Non-pigmented ciliary epithelial cell (primary cell): ENCODE results near the gene TJP1.
"Not testable (repeated sequence)": the region's sequence is repeated elsewhere in the genome, so short reads cannot be mapped to it uniquely, and the experiment has no call there.

Experiments
- DNase-seq: peaks from one replicate; pipeline ENCODE4 v3.0.0-alpha.2; 2010; ENCODE audit warnings: low read depth

TJP1 gene

GRCh38 chr15:29838352-29839010, 16.2 kb upstream of the TJP1 start:
- no peak for DNase-seq

GRCh38 chr15:29835301-29835700, 13.0 kb upstream of the TJP1 start:
- no peak for DNase-seq

GRCh38 chr15:29832709-29833108, 10.4 kb upstream of the TJP1 start:
- DNase-seq, result no peak

- no peak for DNase-seq
Measured at GRCh38 chr15:29826908-29827820, 4.9 kb upstream of the TJP1 start.

GRCh38 chr15:29825227-29825626, 3.0 kb upstream of the TJP1 start:
- no peak for DNase-seq

GRCh38 chr15:29822684-29823459, 604 bp upstream of the TJP1 start:
- no peak for DNase-seq

- no peak for DNase-seq
Measured at GRCh38 chr15:29821416-29822099, 710 bp downstream of the TJP1 start.

GRCh38 chr15:29820394-29821154, 1.7 kb downstream of the TJP1 start:
- DNase-seq, result no peak

- DNase-seq, result no peak
Measured at GRCh38 chr15:29819979-29820378, 2.3 kb downstream of the TJP1 start.

- DNase-seq, result no peak
Measured at GRCh38 chr15:29818141-29818540, 4.1 kb downstream of the TJP1 start.

- DNase-seq, result not testable (repeated sequence)
Measured at GRCh38 chr15:29817455-29817854, 4.8 kb downstream of the TJP1 start.

GRCh38 chr15:29815000-29815710, 7.1 kb downstream of the TJP1 start:
- no peak for DNase-seq

GRCh38 chr15:29813009-29813408, 9.3 kb downstream of the TJP1 start:
- DNase-seq, result no peak

- DNase-seq, result no peak
Measured at GRCh38 chr15:29812384-29812694, 9.9 kb downstream of the TJP1 start.

- DNase-seq, result no peak
Measured at GRCh38 chr15:29811691-29812383, 10.4 kb downstream of the TJP1 start.

- DNase-seq, result no peak
Measured at GRCh38 chr15:29805708-29806104, 16.6 kb downstream of the TJP1 start.

GRCh38 chr15:29805043-29805707, 17.1 kb downstream of the TJP1 start:
- no peak for DNase-seq

GRCh38 chr15:29802411-29802810, 19.9 kb downstream of the TJP1 start:
- no peak for DNase-seq

- DNase-seq, result no peak
Measured at GRCh38 chr15:29800491-29801366, 21.5 kb downstream of the TJP1 start.
